SJCRH30 (cell line): ENCODE data around the gene ABLIM2. TPM values are rescaled to one million over a fixed set of nuclear protein-coding genes. Genes with fewer than 3 reads are reported as not detected.

Experiments used
- DNase-seq, 2 experiments: peaks; one replicate each; pipeline ENCODE4 v3.0.0-alpha.2; 2015 to 2020
- H3K27ac ChIP-seq: fragments of 250-450 bp; sonication (Bioruptor Pico); 2 replicates; pipeline ENCODE4 v1.5.1; 2020; ENCODE audit warnings: mild to moderate bottlenecking, moderate library complexity
- H3K27me3 ChIP-seq: fragments of 250-450 bp; sonication (Bioruptor Pico); 2 replicates; pipeline ENCODE4 v1.5.1; 2020; ENCODE audit warnings: mild to moderate bottlenecking, moderate library complexity
- H3K36me3 ChIP-seq: fragments of 250-450 bp; sonication (Bioruptor Pico); 2 replicates; pipeline ENCODE4 v1.5.1; 2020; ENCODE audit warnings: mild to moderate bottlenecking, moderate library complexity
- H3K4me1 ChIP-seq: fragments of 250-450 bp; sonication (Bioruptor Pico); 2 replicates; pipeline ENCODE4 v1.5.1; 2020; ENCODE audit warnings: mild to moderate bottlenecking, moderate library complexity
- H3K4me3 ChIP-seq: fragments of 250-450 bp; sonication (Bioruptor Pico); 2 replicates; pipeline ENCODE4 v1.5.1; 2020; ENCODE audit warnings: mild to moderate bottlenecking, moderate library complexity
- H3K9me3 ChIP-seq: fragments of 250-450 bp; sonication (Bioruptor Pico); replicated peaks from 2 replicates; pipeline ENCODE4 v1.5.1; 2020; ENCODE audit warnings: mild to moderate bottlenecking, moderate library complexity
- total RNA-seq: library from RNA; depleted of rRNA; stranded (reverse); fragments of >200 nt; shearing (Covaris generic); gene quantifications from 2 replicates; pipeline ENCODE4 v1.2.3, GENCODE V29; 2014

The ABLIM2 gene
- total RNA-seq, 1 experiment from 2014 or later = 0.12 TPM

DNA sequence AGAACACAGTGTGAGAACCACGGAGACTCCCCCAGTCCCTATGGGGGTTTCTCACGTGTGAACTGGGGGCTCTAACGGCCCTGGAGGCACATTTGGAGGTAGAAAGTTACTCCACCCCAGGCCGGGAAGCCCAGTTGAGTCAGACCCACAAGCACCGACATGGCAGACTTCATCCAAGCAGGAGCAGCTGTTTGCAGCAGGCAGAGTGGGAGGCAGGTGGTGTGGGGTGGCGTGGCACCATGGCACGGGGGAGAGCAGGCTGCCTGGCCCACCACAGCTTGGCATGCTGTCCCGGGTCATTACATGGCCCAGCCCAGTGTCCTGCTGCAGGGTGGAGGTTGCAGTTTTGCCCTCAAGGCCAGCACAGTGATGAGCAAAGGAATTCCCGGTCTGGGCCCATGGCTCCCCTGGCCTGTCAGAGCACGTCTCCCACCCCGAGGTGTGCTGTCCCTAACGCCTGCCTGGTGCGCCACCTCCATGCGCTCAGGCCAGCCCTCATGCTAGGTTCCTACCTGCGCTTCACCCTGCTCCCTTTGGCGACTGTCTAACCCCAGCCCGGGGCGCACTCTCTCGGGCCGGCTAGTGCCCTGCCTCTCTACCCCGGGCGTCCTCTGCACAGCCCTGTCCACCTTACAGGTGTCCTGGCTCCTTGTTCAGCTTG lies 128.4 kb downstream of the ABLIM2 start:
- no peak overlapping the region for H3K4me3 ChIP-seq

DNA sequence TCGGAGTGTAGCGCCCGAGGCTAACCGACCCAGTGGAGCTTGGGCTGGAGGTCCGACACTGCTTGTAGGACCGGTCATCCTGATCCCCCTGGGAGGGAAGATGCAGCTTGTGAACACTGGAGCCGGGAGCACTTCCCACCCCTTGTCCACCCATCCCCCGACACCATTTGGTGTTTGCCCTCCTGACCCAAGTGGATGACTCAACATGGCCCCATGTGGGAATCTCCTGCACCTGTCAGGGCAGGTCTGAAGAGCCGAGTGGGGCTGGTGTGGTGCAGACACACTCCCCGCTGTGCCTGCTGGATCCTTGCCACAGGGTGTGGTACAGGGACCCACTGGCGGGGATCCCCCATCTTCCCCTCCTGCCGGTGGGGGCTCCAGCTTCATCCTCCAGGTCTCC lies 128.9 kb downstream of the ABLIM2 start:
- no peaks in the 10 kb centered on the region for H3K36me3 ChIP-seq
- peak; percentile 81 to 87 for DNase-seq
- peak overlapping the region; percentile 54 for H3K27ac ChIP-seq
- no peaks in the 10 kb centered on the region for H3K27me3 ChIP-seq
- H3K4me1 ChIP-seq = peaks cover 34% of the 10 kb centered on the region
- H3K4me3 ChIP-seq = no peak overlapping the region
- no peaks in the 10 kb centered on the region for H3K9me3 ChIP-seq

More for the DNA sequence above, 128.4 kb downstream of the ABLIM2 start:
- H3K27me3 ChIP-seq = no peaks in the 10 kb centered on the region
- peak; percentile 44 to 47 for DNase-seq
- peak overlapping the region; percentile 54 for H3K27ac ChIP-seq
- no peaks in the 10 kb centered on the region for H3K9me3 ChIP-seq
- peaks cover 37% of the 10 kb centered on the region for H3K4me1 ChIP-seq
- no peaks in the 10 kb centered on the region for H3K36me3 ChIP-seq

DNA sequence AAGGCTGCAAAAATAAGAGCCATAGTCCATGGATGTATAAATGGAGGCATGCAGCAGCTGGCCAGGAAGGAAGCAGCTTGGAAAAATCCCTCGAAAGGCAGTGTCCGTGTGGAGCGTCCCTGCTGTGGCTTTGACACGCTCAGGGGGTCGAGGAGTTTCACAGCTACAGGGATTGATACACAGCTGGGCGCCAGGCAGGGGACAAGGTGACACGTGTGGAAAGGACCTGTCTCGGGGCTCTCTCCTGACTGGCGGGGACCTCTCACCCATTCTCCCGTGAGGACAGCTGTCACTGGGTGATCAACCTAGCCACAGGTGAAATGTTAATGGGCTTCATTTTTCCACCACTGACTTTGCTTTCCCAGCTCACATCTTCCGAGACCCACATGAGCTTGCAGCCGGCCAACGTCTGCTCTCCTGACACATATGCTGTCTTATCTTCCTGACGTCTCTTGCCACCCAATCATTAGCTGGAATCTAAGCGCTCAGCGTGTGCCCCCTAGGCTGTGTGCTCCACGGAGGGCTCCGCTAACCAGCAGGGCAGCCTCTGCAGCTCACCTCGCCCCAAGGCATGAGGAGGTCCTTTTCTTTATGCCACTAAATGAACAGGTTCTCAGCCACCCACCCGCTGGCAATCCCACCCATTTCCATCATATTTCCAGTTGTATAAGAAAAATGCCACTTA lies 129.6 kb downstream of the ABLIM2 start:
- Histone ChIP-seq H3K27me3 (no peaks in the 10 kb centered on the region; the same call in 1 of the 2 replicates), H3K4me3 (no peak overlapping the region), H3K27ac (no peak overlapping the region), H3K9me3 (no peaks in the 10 kb centered on the region), H3K4me1 (peaks cover 34% of the 10 kb centered on the region), H3K36me3 (no peaks in the 10 kb centered on the region)
- DNase-seq = no peak

GRCh38 chr4:8028368-8028767 lies 130.2 kb downstream of the ABLIM2 start:
- H3K36me3 ChIP-seq = no peaks in the 10 kb centered on the region
- H3K27me3 ChIP-seq = peaks cover 2% of the 10 kb centered on the region
- no peaks in the 10 kb centered on the region for H3K9me3 ChIP-seq
- no peak for DNase-seq
- H3K4me1 ChIP-seq = peaks cover 34% of the 10 kb centered on the region
- no peak overlapping the region for H3K4me3 ChIP-seq
- H3K27ac ChIP-seq = no peak overlapping the region

DNA sequence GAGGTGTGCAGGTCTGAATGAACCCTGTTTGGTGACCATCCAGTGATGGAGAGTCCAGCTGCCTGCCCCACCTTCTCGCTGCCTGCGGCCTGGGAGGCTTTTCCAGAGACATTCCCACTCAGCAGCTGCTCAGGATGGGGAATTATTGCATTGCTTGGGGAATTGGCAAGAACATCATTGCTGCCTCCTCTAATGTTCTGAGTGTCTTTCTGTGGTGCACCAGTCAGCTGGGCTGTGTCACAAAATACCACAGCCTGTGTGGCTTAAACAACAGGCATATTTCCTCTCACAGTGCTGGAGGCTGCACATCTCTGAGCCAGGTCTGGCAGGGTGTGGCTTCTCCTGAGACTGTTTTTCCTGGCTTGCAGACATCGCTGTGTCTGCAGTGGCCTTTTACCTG lies 132.2 kb downstream of the ABLIM2 start:
- DNase-seq = peak; percentile 52 to 66
- no peak overlapping the region for H3K27ac ChIP-seq
- H3K36me3 ChIP-seq = no peaks in the 10 kb centered on the region
- H3K4me1 ChIP-seq = peaks cover 34% of the 10 kb centered on the region
- H3K9me3 ChIP-seq = no peaks in the 10 kb centered on the region
- no peak overlapping the region for H3K4me3 ChIP-seq
- H3K27me3 ChIP-seq = peaks cover 8% of the 10 kb centered on the region

DNA sequence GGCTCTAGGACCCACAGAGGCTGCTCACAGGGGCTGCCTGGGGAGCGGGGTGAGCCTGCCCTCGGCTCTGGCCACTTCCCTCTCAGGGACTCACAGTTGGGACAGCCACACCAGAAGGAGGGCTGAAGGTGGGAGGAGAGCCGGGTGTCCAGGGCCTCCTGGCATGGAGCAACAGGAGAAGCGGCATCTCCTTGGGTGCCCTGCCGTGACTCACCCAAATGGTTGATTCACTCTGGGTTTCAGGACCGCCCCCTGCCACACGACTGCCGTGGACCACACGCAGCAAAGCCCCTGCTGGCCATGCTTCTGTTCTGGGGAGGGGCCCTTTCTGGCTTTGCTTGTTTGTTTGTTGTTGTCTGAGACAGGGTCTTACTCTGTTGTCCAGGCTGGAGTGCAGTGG lies 132.9 kb downstream of the ABLIM2 start:
- peaks cover 34% of the 10 kb centered on the region for H3K4me1 ChIP-seq
- H3K9me3 ChIP-seq = no peaks in the 10 kb centered on the region
- DNase-seq = no peak
- H3K4me3 ChIP-seq = no peak overlapping the region
- H3K27me3 ChIP-seq = peaks cover 8% of the 10 kb centered on the region
- H3K27ac ChIP-seq = no peak overlapping the region
- no peaks in the 10 kb centered on the region for H3K36me3 ChIP-seq

GRCh38 chr4:8024073-8024786 lies 134.4 kb downstream of the ABLIM2 start:
- peaks cover 8% of the 10 kb centered on the region for H3K27me3 ChIP-seq
- H3K4me3 ChIP-seq = no peak overlapping the region
- H3K36me3 ChIP-seq = no peaks in the 10 kb centered on the region
- H3K27ac ChIP-seq = no peak overlapping the region
- no peak for DNase-seq
- H3K9me3 ChIP-seq = no peaks in the 10 kb centered on the region
- peaks cover 20% of the 10 kb centered on the region for H3K4me1 ChIP-seq

GRCh38 chr4:8023696-8024033 lies 134.9 kb downstream of the ABLIM2 start:
- Histone ChIP-seq H3K27me3 (peaks cover 8% of the 10 kb centered on the region), H3K4me3 (no peak overlapping the region), H3K4me1 (peaks cover 14% of the 10 kb centered on the region), H3K27ac (no peak overlapping the region), H3K9me3 (no peaks in the 10 kb centered on the region), H3K36me3 (no peaks in the 10 kb centered on the region)
- no peak for DNase-seq

DNA sequence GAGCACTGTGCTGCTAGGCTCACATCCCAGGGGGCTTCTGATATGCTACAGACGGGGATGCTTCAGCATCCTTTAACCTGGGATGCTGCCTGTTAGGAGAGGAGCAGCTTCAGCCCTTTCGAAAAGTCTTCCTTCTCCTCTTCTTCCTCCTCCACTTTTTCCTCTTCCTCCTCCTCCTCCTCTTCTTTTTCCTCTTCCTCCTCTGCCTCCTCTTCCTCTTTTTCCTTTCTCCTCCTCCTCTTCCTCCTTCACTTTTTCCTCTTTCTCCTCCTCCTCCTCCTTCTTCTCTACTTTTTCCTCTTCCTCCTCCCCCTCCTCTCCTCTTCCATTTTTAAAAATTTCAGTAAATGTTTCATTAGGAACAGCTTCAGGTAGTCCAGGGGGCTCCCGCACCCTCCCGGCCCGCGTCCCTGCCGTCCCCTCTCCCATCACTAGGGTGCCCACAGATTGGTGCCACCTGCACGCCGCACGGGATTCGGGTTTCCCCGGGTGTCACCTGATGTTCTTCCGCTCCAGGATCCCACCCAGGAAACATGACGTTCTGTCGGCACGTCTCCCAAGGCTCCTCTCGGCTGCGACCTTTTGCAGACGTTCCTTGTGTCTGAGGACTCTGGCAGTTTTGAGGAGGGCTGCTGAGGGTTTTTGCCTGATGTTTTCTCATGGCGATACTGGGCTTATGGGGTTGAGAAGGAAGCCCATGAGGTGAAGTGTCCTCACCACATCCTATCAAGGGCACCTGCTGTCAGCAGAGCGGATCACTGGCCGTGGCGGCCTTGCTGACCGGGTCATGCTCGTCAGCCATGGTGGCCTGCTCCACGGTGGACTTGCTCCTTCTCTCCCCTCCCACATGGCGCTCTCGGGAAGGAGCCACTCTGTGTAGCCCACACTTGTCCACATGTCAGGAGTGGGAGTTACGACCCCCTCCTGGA lies 135.6 kb downstream of the ABLIM2 start:
- H3K27me3 ChIP-seq = peaks cover 8% of the 10 kb centered on the region
- no peak for DNase-seq

DNA sequence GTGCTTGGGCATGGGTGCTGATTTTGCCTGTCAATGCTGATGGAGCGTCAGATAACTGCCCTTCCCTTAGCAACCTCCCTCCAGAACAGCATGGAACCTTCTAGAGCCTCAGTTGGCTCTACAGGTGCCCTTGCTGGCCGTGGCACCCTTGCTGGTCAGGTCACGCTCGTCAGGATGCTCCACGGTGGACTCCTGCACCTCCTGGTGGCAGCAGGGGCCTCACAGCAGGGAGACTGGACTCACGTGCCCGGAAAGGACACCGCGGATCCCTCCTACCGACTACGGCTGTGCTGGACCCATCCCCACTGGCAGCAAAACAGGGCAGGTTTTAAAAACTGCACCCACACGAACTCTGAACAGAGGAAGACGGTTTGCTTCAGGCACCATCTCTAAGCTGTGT lies 136.8 kb downstream of the ABLIM2 start:
- Histone ChIP-seq H3K9me3 (no peaks in the 10 kb centered on the region), H3K27me3 (peaks cover 8% of the 10 kb centered on the region), H3K27ac (no peak overlapping the region), H3K4me1 (peaks cover 10% of the 10 kb centered on the region; the same call in 1 of the 2 replicates), H3K36me3 (no peaks in the 10 kb centered on the region), H3K4me3 (no peak overlapping the region)
- DNase-seq = no peak

More for the DNA sequence above, 135.6 kb downstream of the ABLIM2 start:
- Histone ChIP-seq H3K4me1 (peaks cover 14% of the 10 kb centered on the region; the same call in 1 of the 2 replicates), H3K9me3 (no peaks in the 10 kb centered on the region), H3K4me3 (no peak overlapping the region), H3K27ac (no peak overlapping the region), H3K36me3 (no peaks in the 10 kb centered on the region)

DNA sequence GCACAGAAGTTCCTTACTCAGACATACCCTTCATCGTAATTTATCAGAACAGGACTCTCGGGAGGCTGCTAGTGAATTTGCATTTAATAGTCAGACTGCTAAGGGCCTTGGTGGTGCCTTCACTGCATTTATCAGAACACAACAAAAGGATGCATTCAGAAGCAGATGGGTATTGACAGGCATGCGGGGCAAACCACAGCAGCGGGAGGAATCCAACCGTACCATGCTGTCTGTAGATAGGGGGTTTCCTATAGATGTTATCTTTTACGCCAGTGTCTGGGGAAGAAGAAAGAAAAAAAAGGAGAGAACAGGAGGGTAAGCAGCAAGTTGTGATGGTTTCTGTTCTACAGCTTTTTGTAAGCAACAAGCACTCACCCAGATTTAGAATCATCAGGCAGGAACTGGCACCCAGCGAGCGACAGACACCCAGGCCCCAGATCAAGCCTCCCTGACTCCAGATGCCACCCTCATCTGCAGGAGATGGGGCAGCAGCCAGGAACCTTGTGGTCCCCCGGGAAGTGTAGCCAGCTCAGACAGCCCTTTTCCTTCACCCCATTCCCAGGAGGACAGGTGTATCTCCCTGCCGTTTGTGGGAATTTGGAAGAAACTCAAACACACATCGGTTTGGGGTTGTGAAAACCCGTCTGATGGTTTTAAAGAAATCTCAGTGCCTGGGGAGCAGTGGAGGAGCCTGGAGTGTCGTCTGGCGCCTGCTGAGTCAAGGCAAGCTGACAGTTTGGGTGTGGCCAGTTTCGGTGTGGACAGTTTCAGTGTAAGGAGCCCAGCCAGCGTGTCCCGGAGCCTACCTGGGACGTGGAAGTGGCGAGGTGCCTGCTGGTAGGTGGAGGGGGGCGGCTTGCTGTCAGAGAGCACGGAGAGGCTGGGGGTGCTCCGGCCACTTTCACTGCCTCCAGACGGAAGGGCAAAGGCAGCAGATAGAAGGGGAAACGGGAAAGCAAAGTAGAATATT lies 138.9 kb downstream of the ABLIM2 start:
- Histone ChIP-seq H3K27me3 (peaks cover 8% of the 10 kb centered on the region), H3K9me3 (no peaks in the 10 kb centered on the region), H3K4me1 (no peaks in the 10 kb centered on the region), H3K4me3 (no peak overlapping the region), H3K36me3 (no peaks in the 10 kb centered on the region), H3K27ac (no peak overlapping the region)
- DNase-seq = no peak

DNA sequence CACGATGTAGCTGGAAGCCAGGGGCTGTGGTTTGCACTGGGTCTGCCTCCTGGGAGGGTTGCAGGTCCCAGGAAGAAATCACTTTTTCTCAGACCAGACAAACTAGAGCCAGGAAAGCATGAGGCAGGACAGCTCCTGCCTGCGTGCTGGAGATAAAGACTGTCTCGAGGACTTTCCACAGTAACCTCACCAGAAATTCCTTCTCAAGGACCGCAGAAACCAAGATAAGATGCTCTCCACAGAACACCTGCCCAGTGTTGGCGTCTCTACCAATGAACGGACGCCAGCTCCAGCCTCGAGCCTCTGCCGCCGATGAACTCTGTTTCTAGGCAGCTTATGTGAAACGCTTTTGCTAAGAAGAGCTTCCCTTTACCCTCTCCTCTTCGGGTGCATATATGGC lies 142.1 kb downstream of the ABLIM2 start:
- H3K36me3 ChIP-seq = no peaks in the 10 kb centered on the region
- DNase-seq = no peak
- no peaks in the 10 kb centered on the region for H3K27me3 ChIP-seq

DNA sequence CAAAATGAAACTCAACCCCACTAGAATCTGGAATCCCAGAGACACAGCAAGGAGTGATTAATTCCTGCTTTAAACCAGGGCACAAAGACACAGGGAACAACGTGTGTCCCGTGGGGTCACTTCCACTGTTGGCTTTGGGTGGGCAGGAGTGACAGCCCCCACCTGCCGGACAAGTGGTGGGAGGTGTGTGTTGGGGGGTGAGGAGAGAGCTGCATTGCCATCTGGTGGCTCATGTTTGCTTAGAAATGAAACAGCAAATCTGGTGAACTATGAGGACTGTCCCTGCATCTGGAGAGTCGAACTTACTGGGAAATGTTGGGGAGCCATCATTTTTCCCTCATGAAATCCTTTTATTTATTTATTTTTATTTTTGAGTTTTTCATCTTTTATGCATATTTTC lies 143.1 kb downstream of the ABLIM2 start:
- Histone ChIP-seq H3K4me3 (no peak overlapping the region), H3K4me1 (peaks cover 5% of the 10 kb centered on the region; the same call in 1 of the 2 replicates), H3K36me3 (no peaks in the 10 kb centered on the region), H3K9me3 (no peaks in the 10 kb centered on the region), H3K27ac (no peak overlapping the region), H3K27me3 (no peaks in the 10 kb centered on the region)
- no peak for DNase-seq

More for the DNA sequence above, 142.1 kb downstream of the ABLIM2 start:
- H3K4me1 ChIP-seq = no peaks in the 10 kb centered on the region
- no peak overlapping the region for H3K27ac ChIP-seq
- no peak overlapping the region for H3K4me3 ChIP-seq
- H3K9me3 ChIP-seq = no peaks in the 10 kb centered on the region
